CD4-positive, alpha-beta T cell (primary cell): Measurements from ENCODE around the gene COX4I1. TPM values are rescaled to one million over a fixed set of nuclear protein-coding genes. Genes with fewer than 3 reads are reported as not detected.

Experiments
- ATAC-seq: fragments of 200-7000 bp; cut with Tn5 transposase; one replicate; pipeline ENCODE4 v1.10.0; 2022; ENCODE audit warnings: mild to moderate bottlenecking; ENCODE audit not compliant: poor library complexity
- CTCF ChIA-PET: fragments of 350-600 bp; sonication (Branson Sonifier 250); formaldehyde crosslinking; loops from one replicate; lab custom pipeline; 2021; ENCODE audit warnings: antibody characterized with exemption, inconsistent platforms; lab: Charles Lee
- POLR2A ChIA-PET: fragments of 350-600 bp; sonication (Branson Sonifier 250); formaldehyde crosslinking; loops from one replicate; lab custom pipeline; 2021; ENCODE audit warnings: antibody characterized with exemption, inconsistent platforms; lab: Charles Lee
- DNase-seq, 14 experiments: peaks; one replicate each; pipeline ENCODE4 v3.0.0-alpha.2; 2013 to 2020; ENCODE audit warnings: mixed read lengths in 2 of 14
- H3K27ac ChIP-seq, 2 donors: one replicate each; pipeline versions ENCODE4 v1.5.1 to v1.7.0; 2013; ENCODE audit warnings: low read length in 2 of 2, low read depth in 1 of 2, mild to moderate bottlenecking in 1 of 2
- H3K27me3 ChIP-seq, 2 experiments: 1 replicate in 1 of 2; 2 replicates in 1 of 2; pipeline versions ENCODE4 v1.6.1 to v1.7.0; 2013; ENCODE audit warnings: low read length in 2 of 2, control low read depth in 1 of 2, mild to moderate bottlenecking in 1 of 2, moderate library complexity in 1 of 2; ENCODE audit not compliant: insufficient read depth in 2 of 2, control insufficient read depth in 1 of 2
- H3K36me3 ChIP-seq: one replicate; pipeline ENCODE4 v1.6.1; 2013; ENCODE audit warnings: low read length, control low read depth; ENCODE audit not compliant: insufficient read depth
- H3K4me1 ChIP-seq: one replicate; pipeline ENCODE4 v1.6.1; 2013; ENCODE audit warnings: low read length, control low read depth; ENCODE audit not compliant: insufficient read depth
- H3K4me3 ChIP-seq: one replicate; pipeline ENCODE4 v1.5.1; 2013; ENCODE audit warnings: mild to moderate bottlenecking, low read length, moderate library complexity
- H3K9me3 ChIP-seq, 2 experiments: 1 replicate in 1 of 2; 2 replicates in 1 of 2; pipeline versions ENCODE4 v1.6.1 to v1.7.0; 2013; ENCODE audit warnings: low read length in 2 of 2, mild to moderate bottlenecking in 2 of 2, control low read depth in 1 of 2, moderate library complexity in 1 of 2; ENCODE audit not compliant: control insufficient read depth in 1 of 2, insufficient read depth in 1 of 2
- H3K27ac Mint-ChIP-seq: one replicate; pipeline ENCODE4 v1.8.0; 2020; ENCODE audit warnings: mixed read lengths
- H3K27me3 Mint-ChIP-seq: one replicate; pipeline ENCODE4 v1.8.0; 2021; ENCODE audit warnings: mixed read lengths
- H3K36me3 Mint-ChIP-seq: one replicate; pipeline ENCODE4 v1.8.0; 2021; ENCODE audit warnings: low read depth, mixed read lengths
- H3K4me1 Mint-ChIP-seq: one replicate; pipeline ENCODE4 v1.8.0; 2021; ENCODE audit warnings: low read depth, mixed read lengths
- H3K4me3 Mint-ChIP-seq: one replicate; pipeline ENCODE4 v1.8.0; 2020; ENCODE audit warnings: mild to moderate bottlenecking, mixed read lengths
- H3K9me3 Mint-ChIP-seq: one replicate; pipeline ENCODE4 v1.8.0; 2020; ENCODE audit warnings: mixed read lengths
- CTCF ChIP-seq: fragments of 200-600 bp; IDR thresholded peaks from one replicate; pipeline ENCODE4 v1.8.0; 2022; ENCODE audit warnings: antibody characterized with exemption, mild to moderate bottlenecking
- intact Hi-C, 2 experiments: fragments of 100-400 bp; cut with DNase I in 1 of 2; cut with micrococcal nuclease in 1 of 2; formaldehyde crosslinking; loops; one replicate each; pipeline versions ENCODE4 v1.15.1 to v1.9.0; 2023 to 2025; cut with DNase I, micrococcal nuclease
- total RNA-seq, 174 experiments: library from RNA in 2 of 174; stranded (reverse) in 2 of 174; gene quantifications; one replicate each; pipeline ENCODE4 v1.2.3 and lab custom pipeline; 2021 to 2026

COX4I1 gene
- total RNA-seq, 2 experiments from 2014 or later: 749 to 750 TPM

GRCh38 chr16:85752511-85753420, 46.7 kb upstream of the COX4I1 start:
- ChIA-PET CTCF (no interaction called here), POLR2A (no interaction called here)
- H3K36me3 Mint-ChIP-seq: no peaks in the 10 kb centered on the region
- intact Hi-C loops: no loop called here
- ATAC-seq (no peak), DNase-seq (no peak)
- peaks cover 16% of the 10 kb centered on the region for H3K4me1 ChIP-seq
- peaks cover 42% of the 10 kb centered on the region for H3K27me3 Mint-ChIP-seq
- peaks cover 5% of the 10 kb centered on the region for H3K4me1 Mint-ChIP-seq
- H3K27ac ChIP-seq: no peak overlapping the region
- H3K9me3 Mint-ChIP-seq: no peaks in the 10 kb centered on the region
- H3K27me3 ChIP-seq: peaks cover 37 to 40% of the 10 kb centered on the region in 2 experiments
- no peak overlapping the region for H3K4me3 ChIP-seq
- H3K36me3 ChIP-seq: no peaks in the 10 kb centered on the region
- peak overlapping the region; percentile 51 for H3K4me3 Mint-ChIP-seq
- no peak overlapping the region for H3K27ac Mint-ChIP-seq
- TF ChIP-seq CTCF: no peak
- peaks cover 0 to 6% of the 10 kb centered on the region in 2 experiments for H3K9me3 ChIP-seq

DNA sequence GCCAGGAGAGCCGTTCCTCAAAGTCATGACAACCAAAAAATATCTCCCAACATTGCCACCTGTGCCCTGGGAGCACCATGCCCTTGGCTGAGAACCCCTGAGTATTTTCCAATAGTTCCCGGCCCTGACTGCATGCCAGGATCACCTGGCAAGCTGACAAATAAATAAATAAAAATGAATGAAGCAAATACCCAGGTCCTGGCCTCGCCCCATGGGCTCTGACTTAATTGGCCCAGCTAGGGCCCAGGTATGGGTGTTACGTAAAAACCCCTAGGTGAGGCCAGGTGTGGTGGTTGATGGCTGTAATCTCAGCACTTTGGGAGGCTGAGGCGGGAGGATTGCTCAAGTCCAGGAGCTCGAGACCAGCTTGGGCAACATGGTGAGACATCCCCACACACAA, 45.9 kb upstream of the COX4I1 start:
- CTCF ChIA-PET: no interaction called here
- TF ChIP-seq CTCF: no peak
- no peaks in the 10 kb centered on the region for H3K36me3 Mint-ChIP-seq

GRCh38 chr16:85753976-85754375, 45.5 kb upstream of the COX4I1 start:
- no peak for ATAC-seq
- peaks cover 37 to 43% of the 10 kb centered on the region in 2 experiments for H3K27me3 ChIP-seq
- POLR2A ChIA-PET: no interaction called here

More for the DNA sequence above, 45.9 kb upstream of the COX4I1 start:
- Histone ChIP-seq H3K9me3 (peaks cover 0 to 6% of the 10 kb centered on the region in 2 experiments), H3K36me3 (no peaks in the 10 kb centered on the region), H3K27me3 (peaks cover 37 to 42% of the 10 kb centered on the region in 2 experiments), H3K27ac (no peak overlapping the region), H3K4me3 (no peak overlapping the region), H3K4me1 (peaks cover 16% of the 10 kb centered on the region)
- H3K9me3 Mint-ChIP-seq: no peaks in the 10 kb centered on the region
- H3K27ac Mint-ChIP-seq: no peak overlapping the region
- ATAC-seq: no peak
- POLR2A ChIA-PET: no interaction called here
- no peak for DNase-seq
- H3K4me1 Mint-ChIP-seq: peaks cover 5% of the 10 kb centered on the region
- H3K4me3 Mint-ChIP-seq: no peak overlapping the region
- H3K27me3 Mint-ChIP-seq: peaks cover 41% of the 10 kb centered on the region
- intact Hi-C loops: no loop called here

More at GRCh38 chr16:85753976-85754375, 45.5 kb upstream of the COX4I1 start:
- H3K9me3 Mint-ChIP-seq: no peaks in the 10 kb centered on the region
- TF ChIP-seq CTCF: no peak
- Histone ChIP-seq H3K27ac (no peak overlapping the region), H3K4me3 (no peak overlapping the region), H3K9me3 (peaks cover 0 to 6% of the 10 kb centered on the region in 2 experiments), H3K4me1 (peaks cover 19% of the 10 kb centered on the region), H3K36me3 (no peaks in the 10 kb centered on the region)
- intact Hi-C loops: no loop called here
- H3K27ac Mint-ChIP-seq: no peak overlapping the region
- peaks cover 9% of the 10 kb centered on the region for H3K4me1 Mint-ChIP-seq
- no peak for DNase-seq
- CTCF ChIA-PET: no interaction called here
- H3K27me3 Mint-ChIP-seq: peaks cover 42% of the 10 kb centered on the region
- H3K36me3 Mint-ChIP-seq: no peaks in the 10 kb centered on the region
- H3K4me3 Mint-ChIP-seq: no peak overlapping the region
